ENCODE measurements around the gene VEZF1.

The VEZF1 gene
- long read RNA-seq, transcript VEZF1-202 (6 exons, 2,321 nt): major isoform, 74 of 92 reads
- long read RNA-seq, partial matches to known transcripts: 3 of 92 reads
- long read RNA-seq, other reads (novel, unspliced or antisense): 15 of 92 reads

GRCh38 chr17:57987581-57988300, at the start of gene VEZF1:
VEZF1 (minus strand) TSS chr17:57988254; CDS start chr17:57988111, 143 bp downstream.
- no peaks in the 10 kb centered on the region for H3K27me3 ChIP-seq (ENCODE audit: insufficient read depth, poor library complexity, severe bottlenecking)
- DNase-seq (ENCODE audit: low read depth in 1 of 2, low spot score in 1 of 2): peak in 1 of 2 experiments; percentile 74
- peak within 1 kb of the TSS; percentile 91 for H3K4me3 ChIP-seq (replicated peaks; ENCODE audit: insufficient read depth, low read length)
- no peak for TF ChIP-seq SPI1 (IDR thresholded peaks at IDR 0.05; ENCODE audit: borderline replicate concordance, low read depth)
- peak; percentile 59; the same call in 1 of the 2 replicates for TF ChIP-seq POLR2AphosphoS5 (IDR thresholded peaks at IDR 0.05; ENCODE audit: low read depth)
- peak within 1 kb of the TSS; percentile 91 for H3K27ac ChIP-seq (replicated peaks)

DNA sequence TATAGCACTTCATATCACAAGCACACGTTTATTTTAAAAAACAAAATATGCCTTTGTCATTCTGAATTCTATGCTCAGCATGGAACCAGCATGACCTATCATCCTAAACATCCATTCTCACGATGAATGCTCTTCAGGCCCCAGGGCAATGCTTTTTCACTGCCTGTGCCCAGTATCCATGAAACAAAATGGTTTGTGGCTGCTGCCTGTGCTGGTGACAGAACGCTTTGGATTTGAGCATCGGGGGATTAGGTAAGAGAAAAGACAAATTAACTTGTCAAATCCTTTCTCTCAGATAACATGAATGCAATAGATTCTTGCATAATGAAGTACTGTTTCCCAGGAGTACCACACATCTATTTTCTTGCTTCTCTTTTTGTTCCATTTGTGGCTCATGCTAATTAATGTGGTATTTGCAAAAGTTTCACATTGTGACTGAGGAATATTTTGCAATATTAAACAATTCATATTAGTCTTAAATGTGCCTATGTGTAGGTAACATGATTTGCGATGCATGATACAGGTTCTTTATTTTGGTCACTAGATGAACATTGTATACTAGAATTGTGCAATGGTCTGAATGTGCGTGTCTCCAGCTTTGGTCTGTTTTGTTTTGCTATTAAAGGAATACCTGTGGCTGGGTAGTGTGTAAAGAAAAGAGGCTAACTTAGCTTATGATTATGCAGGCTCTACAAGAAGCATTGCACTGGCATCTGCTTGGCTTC, 44.8 kb upstream of the VEZF1 start:
- no peak overlapping the region for H3K27ac ChIP-seq (replicated peaks)
- DNase-seq (ENCODE audit: low read depth in 1 of 2, low spot score in 1 of 2): no peak
- TF ChIP-seq, protein P1, sequence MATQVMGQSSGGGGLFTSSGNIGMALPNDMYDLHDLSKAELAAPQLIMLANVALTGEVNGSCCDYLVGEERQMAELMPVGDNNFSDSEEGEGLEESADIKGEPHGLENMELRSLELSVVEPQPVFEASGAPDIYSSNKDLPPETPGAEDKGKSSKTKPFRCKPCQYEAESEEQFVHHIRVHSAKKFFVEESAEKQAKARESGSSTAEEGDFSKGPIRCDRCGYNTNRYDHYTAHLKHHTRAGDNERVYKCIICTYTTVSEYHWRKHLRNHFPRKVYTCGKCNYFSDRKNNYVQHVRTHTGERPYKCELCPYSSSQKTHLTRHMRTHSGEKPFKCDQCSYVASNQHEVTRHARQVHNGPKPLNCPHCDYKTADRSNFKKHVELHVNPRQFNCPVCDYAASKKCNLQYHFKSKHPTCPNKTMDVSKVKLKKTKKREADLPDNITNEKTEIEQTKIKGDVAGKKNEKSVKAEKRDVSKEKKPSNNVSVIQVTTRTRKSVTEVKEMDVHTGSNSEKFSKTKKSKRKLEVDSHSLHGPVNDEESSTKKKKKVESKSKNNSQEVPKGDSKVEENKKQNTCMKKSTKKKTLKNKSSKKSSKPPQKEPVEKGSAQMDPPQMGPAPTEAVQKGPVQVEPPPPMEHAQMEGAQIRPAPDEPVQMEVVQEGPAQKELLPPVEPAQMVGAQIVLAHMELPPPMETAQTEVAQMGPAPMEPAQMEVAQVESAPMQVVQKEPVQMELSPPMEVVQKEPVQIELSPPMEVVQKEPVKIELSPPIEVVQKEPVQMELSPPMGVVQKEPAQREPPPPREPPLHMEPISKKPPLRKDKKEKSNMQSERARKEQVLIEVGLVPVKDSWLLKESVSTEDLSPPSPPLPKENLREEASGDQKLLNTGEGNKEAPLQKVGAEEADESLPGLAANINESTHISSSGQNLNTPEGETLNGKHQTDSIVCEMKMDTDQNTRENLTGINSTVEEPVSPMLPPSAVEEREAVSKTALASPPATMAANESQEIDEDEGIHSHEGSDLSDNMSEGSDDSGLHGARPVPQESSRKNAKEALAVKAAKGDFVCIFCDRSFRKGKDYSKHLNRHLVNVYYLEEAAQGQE (IDR thresholded peaks at IDR 0.05; ENCODE audit: insufficient replicate concordance, low read depth): no peak
- TF ChIP-seq GABPA (IDR thresholded peaks at IDR 0.05; ENCODE audit: low read depth) (no peak), POLR2AphosphoS5 (IDR thresholded peaks at IDR 0.05; ENCODE audit: low read depth) (no peak), SPI1 (IDR thresholded peaks at IDR 0.05; ENCODE audit: borderline replicate concordance, low read depth) (no peak)
- TF ChIP-seq, protein P2, sequence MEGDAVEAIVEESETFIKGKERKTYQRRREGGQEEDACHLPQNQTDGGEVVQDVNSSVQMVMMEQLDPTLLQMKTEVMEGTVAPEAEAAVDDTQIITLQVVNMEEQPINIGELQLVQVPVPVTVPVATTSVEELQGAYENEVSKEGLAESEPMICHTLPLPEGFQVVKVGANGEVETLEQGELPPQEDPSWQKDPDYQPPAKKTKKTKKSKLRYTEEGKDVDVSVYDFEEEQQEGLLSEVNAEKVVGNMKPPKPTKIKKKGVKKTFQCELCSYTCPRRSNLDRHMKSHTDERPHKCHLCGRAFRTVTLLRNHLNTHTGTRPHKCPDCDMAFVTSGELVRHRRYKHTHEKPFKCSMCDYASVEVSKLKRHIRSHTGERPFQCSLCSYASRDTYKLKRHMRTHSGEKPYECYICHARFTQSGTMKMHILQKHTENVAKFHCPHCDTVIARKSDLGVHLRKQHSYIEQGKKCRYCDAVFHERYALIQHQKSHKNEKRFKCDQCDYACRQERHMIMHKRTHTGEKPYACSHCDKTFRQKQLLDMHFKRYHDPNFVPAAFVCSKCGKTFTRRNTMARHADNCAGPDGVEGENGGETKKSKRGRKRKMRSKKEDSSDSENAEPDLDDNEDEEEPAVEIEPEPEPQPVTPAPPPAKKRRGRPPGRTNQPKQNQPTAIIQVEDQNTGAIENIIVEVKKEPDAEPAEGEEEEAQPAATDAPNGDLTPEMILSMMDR (IDR thresholded peaks at IDR 0.05; ENCODE audit: insufficient read depth, low read length): no peak
- H3K4me3 ChIP-seq (replicated peaks; ENCODE audit: insufficient read depth, low read length): no peak overlapping the region
- H3K27me3 ChIP-seq (ENCODE audit: insufficient read depth, poor library complexity, severe bottlenecking): no peaks in the 10 kb centered on the region

DNA sequence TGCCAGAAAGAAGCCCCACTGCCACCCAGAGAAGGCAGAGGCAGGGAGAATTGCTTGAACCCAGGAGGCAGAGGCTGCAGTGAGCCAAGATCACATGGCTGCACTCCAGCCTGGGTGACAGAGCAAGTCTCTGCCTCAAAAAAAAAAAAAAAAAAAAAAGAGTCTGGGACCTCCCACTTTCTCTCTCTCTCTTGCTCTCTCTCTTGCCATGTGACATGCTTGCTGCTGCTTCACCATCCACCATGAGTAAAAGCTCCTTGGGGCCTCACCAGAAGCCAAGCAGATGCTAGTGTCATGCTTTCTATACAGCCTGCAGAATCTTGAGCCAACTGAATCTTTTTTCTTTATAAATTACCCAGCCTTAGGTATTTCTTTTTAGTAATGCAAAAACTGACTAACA, 40.5 kb upstream of the VEZF1 start:
- no peak for DNase-seq (ENCODE audit: low read depth in 1 of 2, low spot score in 1 of 2)
- TF ChIP-seq POLR2AphosphoS5 (IDR thresholded peaks at IDR 0.05; ENCODE audit: low read depth) (no peak), GABPA (IDR thresholded peaks at IDR 0.05; ENCODE audit: low read depth) (no peak), SPI1 (IDR thresholded peaks at IDR 0.05; ENCODE audit: borderline replicate concordance, low read depth) (no peak)
- TF ChIP-seq, protein P2 (IDR thresholded peaks at IDR 0.05; ENCODE audit: insufficient read depth, low read length): no peak
- TF ChIP-seq, protein P1 (IDR thresholded peaks at IDR 0.05; ENCODE audit: insufficient replicate concordance, low read depth): no peak
- Histone ChIP-seq H3K27me3 (ENCODE audit: insufficient read depth, poor library complexity, severe bottlenecking) (peaks cover 4% of the 10 kb centered on the region), H3K4me3 (replicated peaks; ENCODE audit: insufficient read depth, low read length) (no peak overlapping the region), H3K27ac (replicated peaks) (no peak overlapping the region)

DNA sequence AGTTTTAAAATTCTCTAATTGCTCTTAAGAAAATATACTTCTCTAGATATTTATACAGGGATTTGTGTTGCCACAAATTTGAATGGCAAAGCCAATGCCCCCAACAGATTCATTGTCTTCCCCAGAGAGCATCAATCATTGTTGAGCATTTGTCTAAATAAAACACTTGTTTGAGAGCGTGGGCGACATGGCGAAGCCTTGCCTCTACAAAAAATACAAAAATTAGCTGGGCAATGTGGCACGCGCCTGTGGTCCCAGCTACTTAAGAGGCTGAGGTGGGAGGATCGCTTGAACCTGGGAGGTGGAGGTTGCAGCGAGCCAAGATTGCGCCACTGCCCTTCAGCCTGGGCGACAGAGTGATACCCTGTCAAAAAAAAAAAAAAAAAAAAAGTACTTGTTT, 32.3 kb upstream of the VEZF1 start:
- Histone ChIP-seq H3K4me3 (replicated peaks; ENCODE audit: insufficient read depth, low read length) (no peak overlapping the region), H3K27me3 (ENCODE audit: insufficient read depth, poor library complexity, severe bottlenecking) (peaks cover 2% of the 10 kb centered on the region), H3K27ac (replicated peaks) (no peak overlapping the region)
- DNase-seq (ENCODE audit: low read depth in 1 of 2, low spot score in 1 of 2): no peak
- TF ChIP-seq POLR2AphosphoS5 (IDR thresholded peaks at IDR 0.05; ENCODE audit: low read depth) (no peak), GABPA (IDR thresholded peaks at IDR 0.05; ENCODE audit: low read depth) (no peak), SPI1 (IDR thresholded peaks at IDR 0.05; ENCODE audit: borderline replicate concordance, low read depth) (no peak)
- TF ChIP-seq, protein P2 (IDR thresholded peaks at IDR 0.05; ENCODE audit: insufficient read depth, low read length): no peak
- TF ChIP-seq, protein P1 (IDR thresholded peaks at IDR 0.05; ENCODE audit: insufficient replicate concordance, low read depth): no peak
